OCI-LY7 (cell line): Measurements from ENCODE around the gene LONP1. TPM values are rescaled to one million over a fixed set of nuclear protein-coding genes. Genes with fewer than 3 reads are reported as not detected.

Source experiments
- BruUV-seq: library from RNA; stranded (reverse); fragments of 400-500 nt; replicated peaks from 2 replicates; lab custom pipeline; 2021; lab: Mats Ljungman, UMichigan
- CTCF ChIA-PET: fragments of 300-600 bp; sonication (Branson Sonifier 250); formaldehyde crosslinking; loops from one replicate; lab custom pipeline; 2022; ENCODE audit warnings: antibody characterized with exemption; ENCODE audit not compliant: unreplicated experiment; lab: Charles Lee
- POLR2A ChIA-PET: fragments of 300-600 bp; sonication (Branson Sonifier 250); formaldehyde crosslinking; loops from one replicate; lab custom pipeline; 2022; ENCODE audit warnings: antibody characterized with exemption; lab: Charles Lee
- DNase-seq: peaks from one replicate; pipeline ENCODE4 v3.0.0-alpha.2; 2015; ENCODE audit warnings: low spot score
- H2AFZ ChIP-seq: fragments of 200-600 bp; sonication (generic), shearing (Covaris generic); 2 replicates; pipeline ENCODE4 v1.6.1; 2014; ENCODE audit warnings: mild to moderate bottlenecking, antibody characterized with exemption, low read length, moderate library complexity
- H3K27ac ChIP-seq: fragments of 200-600 bp; sonication (generic); 2 replicates; pipeline ENCODE4 v1.5.1; 2014; ENCODE audit warnings: mixed run types, low read depth, mild to moderate bottlenecking, moderate library complexity, low read length, inconsistent platforms; ENCODE audit not compliant: poor library complexity, severe bottlenecking
- H3K36me3 ChIP-seq: fragments of 200-600 bp; sonication (generic); 2 replicates; pipeline ENCODE4 v1.6.1; 2014; ENCODE audit warnings: mild to moderate bottlenecking, antibody characterized with exemption, low read length, moderate library complexity, mixed read lengths; ENCODE audit not compliant: insufficient read depth
- H3K4me1 ChIP-seq: fragments of 200-600 bp; sonication (generic); 2 replicates; pipeline ENCODE4 v1.5.1; 2014; ENCODE audit warnings: mild to moderate bottlenecking, low read length; ENCODE audit not compliant: insufficient read depth, poor library complexity, severe bottlenecking
- H3K4me2 ChIP-seq: fragments of 200-600 bp; sonication (generic); 2 replicates; pipeline ENCODE4 v1.6.1; 2014; ENCODE audit warnings: mild to moderate bottlenecking, low read length
- H3K4me3 ChIP-seq: fragments of 200-600 bp; sonication (generic); 2 replicates; pipeline ENCODE4 v1.5.1; 2014; ENCODE audit warnings: mild to moderate bottlenecking, low read depth, low read length; ENCODE audit not compliant: poor library complexity, severe bottlenecking
- H3K79me2 ChIP-seq: fragments of 200-600 bp; sonication (generic); 2 replicates; pipeline ENCODE4 v1.6.1; 2016; ENCODE audit warnings: low read depth, mild to moderate bottlenecking, low read length, moderate library complexity, mixed read lengths; ENCODE audit not compliant: insufficient read depth
- H3K9me2 ChIP-seq: fragments of 200-600 bp; sonication (generic); 2 replicates; pipeline ENCODE4 v1.6.1; 2016; ENCODE audit warnings: mild to moderate bottlenecking, low read length, mixed read lengths; ENCODE audit not compliant: insufficient read depth
- H3K9me3 ChIP-seq: fragments of 200-600 bp; sonication (generic); 2 replicates; pipeline ENCODE4 v1.6.1; 2014; ENCODE audit warnings: mild to moderate bottlenecking, mixed run types, low read length, mixed read lengths
- H4K20me1 ChIP-seq: fragments of 200-600 bp; sonication (generic); 2 replicates; pipeline ENCODE4 v1.6.1; 2014; ENCODE audit warnings: mild to moderate bottlenecking, antibody characterized with exemption, low read length, moderate library complexity, mixed read lengths; ENCODE audit not compliant: insufficient read depth
- CTCF ChIP-seq: fragments of 200-600 bp; sonication (generic); conservative IDR thresholded peaks from 2 replicates; pipeline ENCODE4 v1.5.1; 2014; ENCODE audit warnings: mild to moderate bottlenecking, antibody characterized with exemption, low read length, moderate library complexity, mixed read lengths
- EZH2phosphoT487 ChIP-seq: fragments of 200-600 bp; sonication (generic); IDR thresholded peaks from 2 replicates; pipeline ENCODE4 v1.6.1; 2018; ENCODE audit warnings: low read depth, borderline replicate concordance, mild to moderate bottlenecking, mixed run types, antibody characterized with exemption, low read length, moderate library complexity, mixed read lengths
- intact Hi-C: fragments of 100-400 bp; cut with micrococcal nuclease; formaldehyde crosslinking; loops from one replicate; pipeline ENCODE4 v1.10.0; 2022; ENCODE audit not compliant: unreplicated experiment
- total RNA-seq, 2 experiments: library from RNA; depleted of rRNA in 1 of 2; stranded (reverse); fragments of >200 nt in 1 of 2; shearing (Covaris generic) in 1 of 2; gene quantifications; 2 replicates each; pipeline ENCODE4 v1.2.3, GENCODE V29; 2014 to 2022

Gene LONP1
- total RNA-seq, 2 experiments from 2014 or later, result 170 to 280 TPM

DNA sequence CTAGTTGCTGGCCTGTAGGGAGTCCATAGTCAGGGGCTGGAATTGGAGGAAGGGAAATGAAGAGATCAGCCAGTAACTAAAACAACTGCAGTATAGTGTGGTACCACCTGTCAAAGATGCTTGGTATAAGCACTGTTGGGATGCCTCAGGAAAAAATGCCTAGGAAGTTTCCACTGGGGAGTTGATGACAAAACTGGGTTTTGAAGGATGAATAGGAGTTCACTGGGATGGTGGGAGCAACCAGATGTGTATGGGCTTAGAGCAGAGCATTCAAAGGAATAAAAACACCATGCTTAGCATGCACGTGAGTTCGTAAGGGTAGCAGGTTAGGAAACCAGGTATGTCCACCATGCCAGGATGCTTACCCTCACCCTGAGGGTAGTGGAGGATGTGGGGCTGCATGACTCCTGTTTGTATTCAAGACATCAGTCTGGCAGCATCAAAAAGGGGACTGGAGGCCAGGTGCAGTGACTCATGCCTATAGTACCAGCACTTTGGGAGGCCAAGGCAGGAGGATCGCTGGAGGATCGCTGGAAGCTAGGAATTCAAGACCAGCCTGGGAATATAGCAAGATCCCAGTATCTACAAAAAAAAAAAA lies 7.6 kb upstream of the LONP1 start:
- no peaks in the 10 kb centered on the region for H3K36me3 ChIP-seq
- BruUV-seq, result no TSS peak
- H2AFZ ChIP-seq, result no peak overlapping the region
- no peak overlapping the region for H3K4me2 ChIP-seq
- no peaks in the 10 kb centered on the region for H3K79me2 ChIP-seq
- intact Hi-C loops, result no loop called here
- DNase-seq, result no peak
- H3K4me3 ChIP-seq, result no peak overlapping the region
- POLR2A ChIA-PET, result no interaction called here
- TF ChIP-seq EZH2phosphoT487 (no peak), CTCF (no peak)
- CTCF ChIA-PET, result no interaction called here
- H3K4me1 ChIP-seq, result no peaks in the 10 kb centered on the region
- H4K20me1 ChIP-seq, result no peaks in the 10 kb centered on the region
- H3K9me3 ChIP-seq, result 0 out of 2 replicates have a peak, but pooled peaks cover 8% of the 10 kb centered on the region
- no peak overlapping the region for H3K27ac ChIP-seq
- H3K9me2 ChIP-seq, result no peaks in the 10 kb centered on the region

DNA sequence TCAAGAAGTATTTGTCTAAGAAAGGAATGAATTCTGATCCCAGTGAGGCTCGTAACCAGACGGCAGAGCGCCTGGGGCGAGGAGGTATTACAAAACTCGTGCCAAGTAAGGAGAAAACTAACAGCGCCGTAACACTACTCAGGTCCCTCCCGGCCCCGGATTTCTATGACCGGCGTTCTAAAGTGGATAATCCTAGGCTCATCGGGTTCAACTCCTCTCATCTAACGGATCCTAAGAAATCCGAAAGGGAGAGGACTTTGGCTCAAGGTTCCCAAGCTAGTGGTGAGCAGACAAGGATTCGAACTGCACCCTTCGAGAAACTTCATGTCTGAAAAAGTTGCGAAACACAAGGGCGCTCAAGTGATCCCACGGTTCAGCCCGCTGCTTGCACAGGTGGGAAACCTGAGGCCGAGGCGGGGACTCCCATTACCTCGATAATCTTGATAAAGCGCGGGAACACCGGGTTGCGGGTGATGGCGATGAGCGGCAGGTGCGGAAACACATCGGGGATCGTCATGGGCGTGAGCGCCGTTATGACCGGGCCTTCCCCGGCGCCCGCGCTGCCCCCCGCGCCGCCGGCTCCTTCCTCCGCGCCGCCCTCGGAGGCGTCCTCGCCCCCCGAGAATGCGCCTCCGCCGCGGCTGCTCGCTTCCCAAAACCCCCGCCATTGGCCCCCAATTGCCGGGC lies 529 bp downstream of the LONP1 start:
- Histone ChIP-seq H3K79me2 (peaks cover 54% of the 10 kb centered on the region), H3K9me2 (no peaks in the 10 kb centered on the region), H4K20me1 (0 out of 2 replicates have a peak, but pooled peaks cover 8% of the 10 kb centered on the region), H3K9me3 (no peaks in the 10 kb centered on the region), H3K27ac (peak overlapping the region; percentile 85), H3K36me3 (peaks cover 46% of the 10 kb centered on the region), H3K4me3 (peak overlapping the region; percentile 98), H2AFZ (peak overlapping the region; percentile 20; the same call in 1 of the 2 replicates), H3K4me2 (peak overlapping the region; percentile 82), H3K4me1 (peaks cover 26% of the 10 kb centered on the region)
- DNase-seq, result peak; percentile 52
- no peak for TF ChIP-seq EZH2phosphoT487
- no peak for TF ChIP-seq CTCF
- intact Hi-C loops, result no loop called here
- CTCF ChIA-PET, result interaction anchor here (1.0 kb wide), 1 partner anchor 33 kb away, joined by 3 read pairs; no protein-coding TSS in a partner anchor
- POLR2A ChIA-PET, result interaction anchor here (1.7 to 2.7 kb wide), 2 partner anchors 30 to 33 kb away, joined by 6 to 8 read pairs; partner anchors contain the start of gene RPL36
- TSS peak; percentile 78 for BruUV-seq
